Retina (tissue), 1 donor: ENCODE measurements around the gene TERT.
"Not testable (repeated sequence)": the region's sequence is repeated elsewhere in the genome, so short reads cannot be mapped to it uniquely, and the experiment has no call there.

ENCODE experiments used
- DNase-seq: peaks from one replicate; pipeline ENCODE4 v3.0.0-alpha.2; 2016

TERT gene

GRCh38 chr5:1294835-1295649, at the start of gene TERT:
TERT (minus strand) TSS chr5:1295068; CDS start chr5:1294989, 79 bp downstream.
- peak; percentile 48 for DNase-seq

- DNase-seq = no peak
These were observed 49.3 kb upstream of the TERT start for GRCh38 chr5:1343931-1344901.

GRCh38 chr5:1343315-1343751, 48.5 kb upstream of the TERT start:
- DNase-seq = no peak

GRCh38 chr5:1342711-1343110, 47.8 kb upstream of the TERT start:
- DNase-seq = not testable (repeated sequence)

GRCh38 chr5:1342268-1342667, 47.4 kb upstream of the TERT start:
- no peak for DNase-seq

- no peak for DNase-seq
These were observed 47.0 kb upstream of the TERT start for GRCh38 chr5:1341863-1342262.

GRCh38 chr5:1339818-1340210, 44.9 kb upstream of the TERT start:
- not testable (repeated sequence) for DNase-seq

GRCh38 chr5:1339139-1339817, 44.4 kb upstream of the TERT start:
- DNase-seq = not testable (repeated sequence)

GRCh38 chr5:1338506-1339070, 43.7 kb upstream of the TERT start:
- DNase-seq = no peak

GRCh38 chr5:1338196-1338490, 43.3 kb upstream of the TERT start:
- DNase-seq = no peak

- DNase-seq = no peak
These were observed 42.8 kb upstream of the TERT start for GRCh38 chr5:1337489-1338195.

GRCh38 chr5:1336749-1337488, 42.1 kb upstream of the TERT start:
- DNase-seq = no peak

- DNase-seq = no peak
These were observed 41.3 kb upstream of the TERT start for GRCh38 chr5:1336106-1336561.

- no peak for DNase-seq
These were observed 40.8 kb upstream of the TERT start for GRCh38 chr5:1335540-1336095.

- no peak for DNase-seq
These were observed 40.1 kb upstream of the TERT start for GRCh38 chr5:1334831-1335539.

GRCh38 chr5:1333986-1334385, 39.1 kb upstream of the TERT start:
- DNase-seq = no peak

GRCh38 chr5:1333286-1333685, 38.4 kb upstream of the TERT start:
- DNase-seq = not testable (repeated sequence)

- no peak for DNase-seq
These were observed 37.7 kb upstream of the TERT start for GRCh38 chr5:1332461-1333001.

- no peak for DNase-seq
These were observed 37.1 kb upstream of the TERT start for GRCh38 chr5:1331861-1332405.
